Measurements from ENCODE around the gene GNAI3. TPM values are rescaled to one million over a fixed set of nuclear protein-coding genes. Genes with fewer than 3 reads are reported as not detected.
A peak's percentile ranks its signal among the peaks of the same experiment; 100 is the strongest.

The GNAI3 gene
- total RNA-seq, 1 experiment from 2014 or later: 9.9 TPM

- Histone ChIP-seq H2AK5ac (ENCODE audit: insufficient read length, low read length) (no peak overlapping the region), H3K79me2 (ENCODE audit: insufficient read depth, low read length) (no peaks in the 10 kb centered on the region), H2BK5ac (ENCODE audit: insufficient read length, low read length) (no peak overlapping the region), H3K9ac (ENCODE audit: extremely low read depth, insufficient read length, low read length) (no peak overlapping the region), H3K9me3 (ENCODE audit: control insufficient read depth, low read depth, low read length) (no peaks in the 10 kb centered on the region), H2BK120ac (ENCODE audit: low read depth, low read length, poor library complexity, severe bottlenecking) (no peak overlapping the region), H3K4me2 (ENCODE audit: insufficient read depth, insufficient read length, low read length) (no peak overlapping the region), H3K23me2 (ENCODE audit: insufficient read length, low read depth, low read length, poor library complexity, severe bottlenecking) (peaks cover 4% of the 10 kb centered on the region), H2AFZ (ENCODE audit: low read length) (no peak overlapping the region), H3K4me1 (ENCODE audit: insufficient read depth, low read length) (no peaks in the 10 kb centered on the region), H3K18ac (ENCODE audit: insufficient read length, low read depth, low read length) (no peak overlapping the region), H2BK12ac (ENCODE audit: insufficient read length, low read depth, low read length) (no peak overlapping the region), H2BK20ac (ENCODE audit: low read depth, low read length, poor library complexity, severe bottlenecking) (no peak overlapping the region), H3K23ac (ENCODE audit: insufficient read length, low read depth, low read length) (no peak overlapping the region), H4K5ac (ENCODE audit: insufficient read length, low read depth, low read length) (no peak overlapping the region), H4K91ac (ENCODE audit: insufficient read length, low read depth, low read length) (no peak overlapping the region), H4K8ac (replicated peaks; ENCODE audit: insufficient read length, low read depth, low read length) (no peak overlapping the region), H3K27ac (ENCODE audit: insufficient read length, low read depth, low read length) (no peak overlapping the region), H3K14ac (ENCODE audit: insufficient read depth, low read length) (no peak overlapping the region), H3K56ac (ENCODE audit: insufficient read length, low read depth, low read length) (no peak overlapping the region), H3T11ph (ENCODE audit: low read length) (no peak overlapping the region), H4K20me1 (ENCODE audit: control insufficient read depth, insufficient read depth, insufficient read length) (no peaks in the 10 kb centered on the region), H3K79me1 (ENCODE audit: insufficient read depth, low read depth, low read length, poor library complexity, severe bottlenecking) (no peaks in the 10 kb centered on the region), H3K4ac (ENCODE audit: low read depth, low read length) (no peak overlapping the region), H2BK15ac (ENCODE audit: low read depth, low read length) (no peak overlapping the region), H3K27me3 (ENCODE audit: insufficient read depth, low read length) (no peaks in the 10 kb centered on the region)
- H3K36me3 Mint-ChIP-seq (ENCODE audit: insufficient read depth in 1 of 3, low read depth in 3 of 3): no peaks in the 10 kb centered on the region
- DNase-seq: no peak
- no peak for TF ChIP-seq CTCF (conservative IDR thresholded peaks at IDR 0.05)
- H3K27me3 Mint-ChIP-seq (ENCODE audit: low read depth): peaks cover 42% of the 10 kb centered on the region
- peaks cover 5 to 14% of the 10 kb centered on the region in 2 experiments; a peak in 3 of 4 replicates for H3K4me1 Mint-ChIP-seq
- no peak overlapping the region; a peak in 1 of 7 replicates for H3K27ac Mint-ChIP-seq
- no peaks in the 10 kb centered on the region for H3K9me3 Mint-ChIP-seq
- peak overlapping the region in 1 of 2 experiments; percentile 94; a peak in 2 of 5 replicates for H3K4me3 Mint-ChIP-seq
- WGBS (ENCODE audit: extremely low coverage, insufficient read length, low lambda C conversion rate): no CpG with 5 or more reads among the region's 12 CpGs
These were observed 106.1 kb downstream of the GNAI3 start for GRCh38 chr1:109654519-109654918.

Measured in H9 (cell line).